Thyroid gland (tissue), 4 donors: ENCODE results near the gene CCL20. TPM values are rescaled to one million over a fixed set of nuclear protein-coding genes. Genes with fewer than 3 reads are reported as not detected.
A peak's percentile ranks its signal among the peaks of the same experiment; 100 is the strongest.
"Not testable (repeated sequence)": the region's sequence is repeated elsewhere in the genome, so short reads cannot be mapped to it uniquely, and the experiment has no call there.

ENCODE experiments used
- DNase-seq, 2 donors: peaks; one replicate each; pipeline ENCODE4 v3.0.0-alpha.2; 2019
- H3K27ac ChIP-seq, 3 donors: fragments of 200-600 bp; sonication (generic); 1 replicate in 2 of 3; 2 replicates in 1 of 3; pipeline ENCODE4 v1.5.1; 2016 to 2019; ENCODE audit warnings: mild to moderate bottlenecking in 1 of 3, moderate library complexity in 1 of 3
- H3K27me3 ChIP-seq: fragments of 200-600 bp; sonication (generic); one replicate; pipeline ENCODE4 v1.5.1; 2019
- H3K36me3 ChIP-seq, 2 donors: fragments of 200-600 bp; sonication (generic); one replicate each; pipeline ENCODE4 v1.5.1; 2016 to 2019
- H3K4me1 ChIP-seq, 2 donors: fragments of 200-600 bp; sonication (generic); one replicate each; pipeline ENCODE4 v1.5.1; 2017 to 2019
- H3K4me3 ChIP-seq, 3 donors: fragments of 200-600 bp; sonication (generic); replicated peaks in 1 of 3; 1 replicate in 2 of 3; 2 replicates in 1 of 3; pipeline ENCODE4 v1.5.1; 2016; ENCODE audit warnings: mild to moderate bottlenecking in 1 of 3
- H3K9me3 ChIP-seq: fragments of 200-600 bp; sonication (generic); one replicate; pipeline ENCODE4 v1.5.1; 2017
- POLR2A ChIP-seq, 2 donors: fragments of 450-650 bp; IDR thresholded peaks; one replicate each; pipeline ENCODE4 v1.6.1; 2017; ENCODE audit warnings: antibody characterized with exemption in 2 of 2, mild to moderate bottlenecking in 2 of 2, moderate library complexity in 1 of 2
- WGBS, 2 donors: methylation state at CpG; one replicate each; pipeline ENCODE4 v1.1.5; 2017; 5-methylcytosine and 5-hydroxymethylcytosine counted together
- intact Hi-C: fragments of 100-400 bp; cut with DNase I; formaldehyde crosslinking; loops from one replicate; pipeline ENCODE4 v1.15.1; 2023
- total RNA-seq, 4 donors: library from RNA; depleted of rRNA; stranded (reverse); fragments of >200 nt; gene quantifications; one replicate each; pipeline ENCODE4 v1.2.3, GENCODE V29; 2016
- TF ChIP-seq, protein P1 (sequence below), 6 experiments: fragments of 200-600 bp in 3 of 6; fragments of 450-650 bp in 3 of 6; sonication (generic) in 3 of 6; IDR thresholded peaks; one replicate each; pipeline ENCODE4 v1.5.1; 2016 to 2019; ENCODE audit warnings: antibody characterized with exemption in 6 of 6, mild to moderate bottlenecking in 2 of 6, inconsistent platforms in 1 of 6, moderate library complexity in 1 of 6

The CCL20 gene
- total RNA-seq, 4 donors from 2014 or later: not detected

GRCh38 chr2:227827143-227827542, 13.5 kb downstream of the CCL20 start:
- intact Hi-C loops: no loop called here
- Histone ChIP-seq H3K27me3 (no peaks in the 10 kb centered on the region), H3K36me3 (no peaks in the 10 kb centered on the region), H3K4me1 (no peaks in the 10 kb centered on the region), H3K27ac (no peak overlapping the region), H3K4me3 (no peak overlapping the region), H3K9me3 (no peaks in the 10 kb centered on the region)
- DNase-seq: no peak
- TF ChIP-seq POLR2A (IDR thresholded peaks at IDR 0.05): no peak
- TF ChIP-seq, protein P1, sequence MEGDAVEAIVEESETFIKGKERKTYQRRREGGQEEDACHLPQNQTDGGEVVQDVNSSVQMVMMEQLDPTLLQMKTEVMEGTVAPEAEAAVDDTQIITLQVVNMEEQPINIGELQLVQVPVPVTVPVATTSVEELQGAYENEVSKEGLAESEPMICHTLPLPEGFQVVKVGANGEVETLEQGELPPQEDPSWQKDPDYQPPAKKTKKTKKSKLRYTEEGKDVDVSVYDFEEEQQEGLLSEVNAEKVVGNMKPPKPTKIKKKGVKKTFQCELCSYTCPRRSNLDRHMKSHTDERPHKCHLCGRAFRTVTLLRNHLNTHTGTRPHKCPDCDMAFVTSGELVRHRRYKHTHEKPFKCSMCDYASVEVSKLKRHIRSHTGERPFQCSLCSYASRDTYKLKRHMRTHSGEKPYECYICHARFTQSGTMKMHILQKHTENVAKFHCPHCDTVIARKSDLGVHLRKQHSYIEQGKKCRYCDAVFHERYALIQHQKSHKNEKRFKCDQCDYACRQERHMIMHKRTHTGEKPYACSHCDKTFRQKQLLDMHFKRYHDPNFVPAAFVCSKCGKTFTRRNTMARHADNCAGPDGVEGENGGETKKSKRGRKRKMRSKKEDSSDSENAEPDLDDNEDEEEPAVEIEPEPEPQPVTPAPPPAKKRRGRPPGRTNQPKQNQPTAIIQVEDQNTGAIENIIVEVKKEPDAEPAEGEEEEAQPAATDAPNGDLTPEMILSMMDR (IDR thresholded peaks at IDR 0.05): no peak
- 93 to 97% methylated on average over 7 of the region's 7 CpGs for WGBS, 2 donors

- Histone ChIP-seq H3K4me1 (no peaks in the 10 kb centered on the region), H3K36me3 (no peaks in the 10 kb centered on the region), H3K9me3 (no peaks in the 10 kb centered on the region), H3K27ac (no peak overlapping the region), H3K27me3 (no peaks in the 10 kb centered on the region), H3K4me3 (no peak overlapping the region)
- intact Hi-C loops: no loop called here
- DNase-seq: no peak
- TF ChIP-seq, protein P1 (IDR thresholded peaks at IDR 0.05): no peak
- no peak for TF ChIP-seq POLR2A (IDR thresholded peaks at IDR 0.05)
Observed at GRCh38 chr2:227828477-227828912, 14.9 kb downstream of the CCL20 start.

- Histone ChIP-seq H3K4me1 (no peaks in the 10 kb centered on the region), H3K27ac (no peak overlapping the region), H3K27me3 (no peaks in the 10 kb centered on the region), H3K4me3 (no peak overlapping the region), H3K36me3 (no peaks in the 10 kb centered on the region), H3K9me3 (no peaks in the 10 kb centered on the region)
- TF ChIP-seq, protein P1 (IDR thresholded peaks at IDR 0.05): no peak
- TF ChIP-seq POLR2A (IDR thresholded peaks at IDR 0.05): no peak
- whole genome bisulfite sequencing, 2 donors: 86 to 91% methylated on average over 2 of the region's 2 CpGs
- no peak for DNase-seq
- intact Hi-C loops: no loop called here
Observed at GRCh38 chr2:227829337-227829736, 15.7 kb downstream of the CCL20 start.

GRCh38 chr2:227834423-227834822, 20.8 kb downstream of the CCL20 start:
- Histone ChIP-seq H3K4me1 (no peaks in the 10 kb centered on the region), H3K9me3 (no peaks in the 10 kb centered on the region), H3K4me3 (no peak overlapping the region), H3K27me3 (no peaks in the 10 kb centered on the region), H3K27ac (no peak overlapping the region), H3K36me3 (no peaks in the 10 kb centered on the region)
- TF ChIP-seq, protein P1 (IDR thresholded peaks at IDR 0.05): no peak
- TF ChIP-seq POLR2A (IDR thresholded peaks at IDR 0.05): no peak
- intact Hi-C loops: no loop called here
- WGBS, 2 donors: 92 to 96% methylated on average over 10 of the region's 10 CpGs
- DNase-seq: no peak

DNA sequence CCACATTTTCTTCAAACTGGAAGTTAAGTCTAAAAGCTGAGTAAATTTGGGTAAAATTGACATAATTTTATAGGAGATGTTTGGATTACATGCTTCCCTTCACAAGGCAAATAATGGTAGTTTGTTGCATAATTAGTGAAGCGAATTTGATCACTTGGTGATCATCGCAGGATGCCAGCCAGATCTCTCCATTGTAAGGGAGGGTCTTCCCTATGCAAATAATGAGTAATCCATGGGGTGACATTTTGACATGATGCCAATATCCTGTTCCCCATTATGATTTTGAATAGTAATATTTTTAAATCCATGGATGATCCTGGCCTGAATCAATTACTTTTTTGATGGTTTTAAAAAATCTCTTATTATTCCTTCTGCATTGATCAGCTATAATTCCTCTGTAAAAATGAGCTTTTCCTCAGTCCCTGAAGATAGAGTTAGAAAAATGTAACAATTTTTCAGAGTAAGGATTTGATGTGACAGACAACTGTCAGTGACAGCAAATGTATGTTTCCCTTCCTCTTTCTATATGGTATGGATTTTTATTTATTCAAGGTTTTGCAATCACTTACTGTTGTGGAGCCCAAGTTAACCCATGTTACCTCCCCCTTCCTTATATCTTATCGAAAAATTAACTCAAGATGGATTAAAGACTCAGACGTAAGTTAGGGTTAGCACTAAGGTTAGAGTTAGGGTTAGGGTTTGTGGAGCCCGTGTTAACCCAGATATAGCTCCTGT, 21.4 kb downstream of the CCL20 start:
- H3K4me3 ChIP-seq: no peak overlapping the region
- no peak for TF ChIP-seq POLR2A (IDR thresholded peaks at IDR 0.05)
- TF ChIP-seq, protein P1 (IDR thresholded peaks at IDR 0.05): no peak
- H3K27me3 ChIP-seq: no peaks in the 10 kb centered on the region
- H3K36me3 ChIP-seq: no peaks in the 10 kb centered on the region
- intact Hi-C loops: no loop called here
- no peak for DNase-seq
- no peaks in the 10 kb centered on the region for H3K4me1 ChIP-seq
- H3K9me3 ChIP-seq: no peaks in the 10 kb centered on the region
- 91 to 93% methylated on average over 5 of the region's 5 CpGs for WGBS, 2 donors
- no peak overlapping the region for H3K27ac ChIP-seq

GRCh38 chr2:227839339-227840129, 25.9 kb downstream of the CCL20 start:
- peak; percentile 25 to 49 for DNase-seq

More at GRCh38 chr2:227839339-227840129, 25.9 kb downstream of the CCL20 start:
- H3K4me1 ChIP-seq, H3K9me3 ChIP-seq, intact Hi-C loops, H3K36me3 ChIP-seq, H3K27ac ChIP-seq, H3K4me3 ChIP-seq, H3K27me3 ChIP-seq: not testable (repeated sequence)
- WGBS, 2 donors: 53 to 74% methylated on average over 5 to 6 of the region's 7 CpGs
